Embryonic facial prominence (tissue), 1 donor: Measurements from ENCODE around the gene ZRANB3.
"Not testable (repeated sequence)": the region's sequence is repeated elsewhere in the genome, so short reads cannot be mapped to it uniquely, and the experiment has no call there.

Source experiments
- DNase-seq: peaks from one replicate; pipeline ENCODE4 v3.0.0-alpha.2; 2016; ENCODE audit errors: extremely low spot score

Gene ZRANB3

DNA sequence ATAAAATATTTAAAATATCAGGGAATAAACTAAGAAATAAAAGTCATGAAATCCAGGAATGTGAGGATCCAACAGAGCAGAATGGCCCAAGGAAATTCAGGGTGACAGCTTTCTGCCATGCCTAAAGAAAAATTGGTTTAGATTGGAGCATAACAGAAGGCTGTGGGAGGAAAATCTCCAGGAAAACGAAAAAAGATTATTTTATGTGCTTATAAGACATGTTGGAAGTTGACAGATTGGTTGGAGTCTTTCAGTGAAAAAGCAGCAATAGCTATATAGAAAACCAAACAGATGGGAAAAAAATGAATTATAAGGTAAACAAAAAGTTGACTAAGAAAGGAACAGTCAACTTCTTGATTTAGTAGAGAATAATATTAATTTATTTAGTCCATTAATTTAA is 203.9 kb downstream of the ZRANB3 start:
- DNase-seq: no peak

DNA sequence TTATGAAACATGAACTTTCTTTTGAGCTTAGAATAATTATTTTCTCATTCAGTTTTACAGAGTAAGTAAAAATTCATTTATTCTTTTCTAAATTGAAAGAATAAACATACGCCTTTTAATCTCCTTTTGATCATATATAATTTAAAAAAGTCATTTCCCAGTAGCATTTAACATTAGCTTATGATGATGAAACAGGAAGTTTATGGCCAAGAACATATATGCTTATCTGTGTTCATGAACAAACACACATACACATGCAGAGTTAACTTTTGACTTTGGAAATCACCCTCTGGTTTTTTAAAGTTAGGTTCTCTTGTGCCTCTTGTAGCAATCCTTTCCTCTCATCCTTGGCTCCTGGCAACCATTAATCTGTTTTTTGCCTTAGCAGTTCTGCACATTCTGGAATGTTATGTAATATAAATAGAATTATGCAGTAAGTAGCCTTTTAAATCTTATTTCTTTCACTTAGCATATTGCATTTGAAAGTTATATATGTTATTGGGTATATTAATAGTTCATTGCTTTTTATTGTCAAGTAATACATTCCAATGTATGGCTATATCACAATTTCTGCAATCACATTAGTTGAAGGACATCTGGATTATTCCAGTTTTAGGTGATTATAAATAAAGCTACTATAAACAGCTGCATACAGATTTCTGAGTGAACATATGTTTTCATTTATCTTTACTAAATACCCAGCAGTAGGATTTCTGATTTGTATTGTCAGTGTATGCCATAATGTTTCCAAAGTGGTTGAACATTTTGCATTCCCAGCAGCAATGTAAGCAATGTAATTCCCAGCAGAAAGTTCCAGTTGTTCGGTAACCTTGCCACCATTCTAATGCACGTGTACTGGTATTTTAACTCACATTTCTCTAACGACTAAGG is 210.3 kb downstream of the ZRANB3 start:
- DNase-seq: no peak

DNA sequence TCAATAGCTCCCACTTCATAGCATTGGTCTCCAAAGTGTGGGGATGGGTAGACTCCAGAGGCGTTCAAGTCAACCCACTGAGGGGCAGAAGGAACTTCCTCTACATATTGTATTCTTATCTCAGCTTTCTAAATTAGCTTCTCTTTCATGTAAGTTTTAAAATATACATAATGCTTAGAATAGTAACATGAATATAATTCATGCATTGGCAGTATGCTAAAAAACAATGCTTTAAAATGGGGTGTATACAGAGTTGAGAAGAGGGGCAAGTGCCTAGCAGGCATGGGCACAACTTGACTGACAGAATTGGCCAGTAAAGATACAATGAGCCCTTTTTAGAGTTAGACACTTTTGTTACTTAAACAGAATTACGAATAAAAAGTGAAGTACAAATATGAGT is 212.2 kb downstream of the ZRANB3 start:
- no peak for DNase-seq

DNA sequence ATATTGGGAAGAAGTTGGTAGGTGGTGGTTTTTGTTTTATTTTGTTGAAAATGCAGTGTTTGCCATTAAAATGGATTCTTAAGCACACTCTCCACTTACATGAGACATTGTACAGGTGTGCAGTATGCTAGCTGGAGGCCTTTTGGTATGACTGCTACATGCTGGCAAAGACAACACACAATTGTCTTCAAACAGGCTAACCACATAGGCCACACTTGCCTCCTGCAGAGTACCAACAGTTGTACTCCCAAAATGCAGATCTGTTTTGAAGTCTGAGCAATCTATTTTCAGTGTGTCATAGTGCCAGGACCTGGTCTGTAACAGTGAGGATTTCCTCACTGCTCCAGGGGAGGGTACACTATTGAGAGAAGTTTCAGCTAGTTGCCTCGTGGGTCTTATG is 213.6 kb downstream of the ZRANB3 start:
- DNase-seq: no peak

DNA sequence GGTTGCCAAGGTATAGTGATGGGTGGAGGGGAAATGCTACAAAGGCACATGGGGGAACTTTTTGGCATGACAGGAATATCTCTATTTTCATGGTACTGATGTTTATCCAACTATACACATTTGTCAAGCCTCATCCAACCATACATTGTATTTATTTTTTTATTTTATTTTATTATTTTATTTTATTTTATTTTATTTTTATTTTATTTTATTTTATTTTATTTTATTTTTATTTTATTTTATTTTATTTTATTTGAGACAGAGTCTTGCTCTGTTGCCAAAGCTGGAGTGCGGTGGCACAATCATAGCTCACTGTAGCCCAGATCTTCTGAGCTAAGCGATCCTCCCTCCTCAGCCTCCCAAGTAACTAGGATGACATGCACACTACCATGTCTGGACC is 219.1 kb downstream of the ZRANB3 start:
- DNase-seq: no peak

DNA sequence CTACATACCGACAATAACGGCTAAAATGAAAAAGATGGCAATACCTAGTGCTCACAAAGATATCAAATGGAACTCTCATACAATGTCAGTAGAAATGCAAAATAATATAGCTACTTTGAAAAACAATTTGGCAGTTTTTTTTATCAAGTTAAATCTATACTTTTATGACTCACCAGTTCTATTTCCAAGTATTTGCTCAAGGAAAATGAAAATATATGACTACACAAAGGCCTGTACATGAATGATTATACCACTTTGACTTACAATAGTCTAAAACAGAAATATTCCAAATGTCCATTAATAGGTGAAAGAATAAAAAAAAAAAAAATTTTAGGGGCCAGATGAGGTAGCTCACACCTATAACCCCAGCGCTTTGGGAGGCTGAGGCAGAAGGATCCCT is 219.8 kb downstream of the ZRANB3 start:
- no peak for DNase-seq

DNA sequence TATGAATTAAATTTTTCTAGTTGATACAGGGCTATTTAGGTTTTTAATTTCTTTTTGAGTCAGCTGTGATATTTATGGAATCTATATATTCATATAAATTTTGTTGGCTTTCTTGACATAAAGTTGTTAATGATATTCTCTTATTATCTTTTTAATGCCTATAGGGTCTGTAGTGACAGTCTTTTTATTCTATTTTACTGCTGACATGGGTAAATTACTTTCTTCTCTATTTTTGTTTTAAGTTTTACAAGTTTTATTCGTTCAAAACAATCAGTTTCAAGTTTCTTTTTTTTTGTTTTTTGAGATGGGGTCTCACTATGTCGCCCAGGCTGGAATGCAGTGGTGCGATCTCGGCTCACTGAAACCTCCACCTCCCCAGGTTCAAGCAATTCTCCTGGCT is 226.3 kb downstream of the ZRANB3 start:
- no peak for DNase-seq

DNA sequence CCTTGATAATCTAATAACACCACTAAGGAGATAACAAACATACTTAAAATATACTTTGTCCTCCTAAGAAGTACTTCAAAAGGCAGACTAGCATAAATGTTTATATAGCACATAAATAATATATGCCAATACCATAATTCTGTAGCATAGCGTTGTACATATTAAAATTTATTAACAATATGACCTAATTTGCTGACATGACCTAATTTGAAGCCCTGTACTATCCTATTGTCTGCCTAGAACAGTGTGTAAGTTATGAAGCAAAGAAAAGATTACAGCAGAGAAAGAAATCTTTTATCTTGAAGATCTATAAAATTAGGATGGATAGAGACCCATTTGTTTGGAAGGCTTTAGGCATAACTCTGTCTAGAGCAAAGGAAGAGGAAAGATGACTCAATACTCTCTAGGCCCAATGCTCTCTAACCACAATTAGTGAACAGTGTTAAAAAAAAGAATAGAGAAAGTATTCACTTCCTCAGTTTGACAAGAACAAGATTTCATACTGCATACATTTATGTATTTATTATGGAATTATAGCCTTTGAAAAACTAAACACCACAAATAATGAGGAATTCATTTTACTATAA is 231.3 kb downstream of the ZRANB3 start:
- no peak for DNase-seq

DNA sequence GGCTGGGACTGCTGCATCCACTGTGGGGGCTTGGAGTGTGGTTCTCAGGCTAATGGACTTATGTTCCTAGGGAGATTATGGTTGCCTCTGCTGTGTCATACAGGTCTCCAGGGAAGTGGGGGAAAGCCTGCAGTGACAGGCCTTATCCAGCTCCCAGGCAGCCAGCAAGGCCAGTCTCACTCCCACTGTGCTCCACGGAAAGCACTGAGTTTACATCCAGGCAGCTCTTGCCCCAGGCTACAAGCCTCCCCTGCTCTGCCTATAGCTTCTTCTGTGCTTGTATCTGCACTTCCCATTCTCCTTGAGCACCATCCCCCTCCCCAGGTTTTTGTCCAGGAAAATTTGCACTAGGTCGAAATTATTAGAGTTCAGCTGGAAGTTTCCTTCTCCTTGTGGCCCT is 231.9 kb downstream of the ZRANB3 start:
- no peak for DNase-seq

DNA sequence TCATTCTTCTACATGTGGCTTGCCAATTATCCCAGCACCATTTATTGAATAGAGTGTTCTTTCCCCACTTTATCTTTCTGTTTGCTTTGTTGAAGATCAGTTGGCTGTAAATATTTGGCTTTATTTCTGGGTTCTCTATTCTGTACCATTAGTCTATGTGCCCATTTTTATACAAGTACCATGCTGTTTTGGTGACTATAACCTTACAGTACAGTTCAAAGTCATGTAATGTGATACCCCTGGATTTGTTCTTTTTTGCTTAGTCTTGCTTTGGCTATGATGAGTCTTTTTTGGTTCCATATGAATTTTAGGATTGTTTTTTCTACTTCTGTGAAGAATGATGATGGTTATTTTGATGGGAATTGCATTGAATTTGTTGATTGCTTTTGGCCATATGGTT is 243.9 kb downstream of the ZRANB3 start:
- not testable (repeated sequence) for DNase-seq

DNA sequence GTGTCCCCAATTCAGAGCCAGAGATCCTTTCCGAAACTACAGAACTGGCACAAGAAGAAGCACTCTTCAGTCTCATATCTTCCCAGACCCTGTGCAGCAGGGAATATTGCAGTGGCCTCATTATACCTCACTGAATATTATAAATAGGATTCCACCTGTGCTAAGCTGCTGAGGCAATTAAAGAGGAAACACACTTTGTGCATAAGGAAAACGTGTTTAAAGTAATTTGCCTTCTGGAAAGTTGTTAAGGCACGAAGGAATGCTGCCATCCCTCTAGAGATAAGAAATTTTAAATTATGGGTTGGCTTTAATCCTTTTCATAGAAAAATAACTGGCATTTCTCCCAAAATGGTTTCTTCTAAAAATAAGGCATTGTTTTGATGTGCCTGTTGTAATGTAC is 245.6 kb downstream of the ZRANB3 start:
- DNase-seq: no peak

DNA sequence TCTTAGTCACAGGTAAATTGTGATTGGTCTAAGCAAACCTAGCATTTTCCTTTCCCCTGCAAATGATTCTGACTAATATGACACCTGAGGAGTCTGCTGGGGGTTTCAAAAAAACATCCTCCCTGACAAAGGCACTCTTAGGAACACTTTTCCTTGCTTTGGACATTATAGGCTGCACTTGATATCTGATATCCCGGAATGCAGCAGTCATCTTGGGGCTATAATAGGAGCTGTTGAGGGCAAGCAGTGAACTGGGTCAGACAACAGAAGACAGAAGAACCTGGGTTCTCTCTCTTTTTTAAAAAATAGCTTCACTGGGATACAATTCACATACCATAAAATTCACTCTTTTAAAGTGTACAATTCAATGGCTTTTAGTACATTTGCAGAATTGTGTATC is 249.6 kb downstream of the ZRANB3 start:
- DNase-seq: no peak

DNA sequence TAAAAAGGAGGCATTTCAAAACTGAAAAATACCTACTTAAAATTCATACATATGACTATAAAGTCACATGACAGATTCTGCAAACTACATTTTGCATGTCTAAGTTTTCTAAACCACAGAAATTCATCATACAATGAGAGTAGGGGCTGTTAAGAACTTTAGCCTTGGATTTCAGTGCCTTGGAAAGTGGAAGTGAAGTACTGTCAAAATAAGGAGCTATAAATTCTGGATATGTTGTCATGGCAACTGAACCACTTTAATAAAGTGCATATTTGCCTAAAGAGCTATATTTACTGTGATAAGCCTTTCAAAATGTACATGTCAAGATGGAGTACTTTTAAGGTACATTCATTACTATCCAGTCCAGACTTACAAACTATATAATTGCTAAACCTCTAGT is 251.8 kb downstream of the ZRANB3 start:
- no peak for DNase-seq

DNA sequence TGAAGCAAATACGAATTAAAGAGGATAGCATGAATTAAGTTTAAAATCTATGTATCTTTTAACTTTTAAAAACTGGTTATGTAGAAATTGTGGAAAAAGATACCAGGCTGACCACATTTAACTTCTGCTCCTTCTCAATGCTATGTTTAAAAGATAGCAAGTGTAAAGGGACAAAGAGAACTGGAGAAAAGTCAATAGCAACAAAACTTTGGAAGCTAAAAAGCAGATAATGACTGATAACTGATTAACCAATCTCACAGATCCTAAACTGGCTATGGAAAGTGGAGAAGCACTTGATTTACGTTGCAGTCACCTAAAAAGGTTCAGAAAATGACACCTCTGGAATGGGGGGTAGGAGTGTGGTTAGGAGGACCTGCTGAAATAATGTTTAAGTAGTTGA is 254.5 kb downstream of the ZRANB3 start:
- DNase-seq: no peak

DNA sequence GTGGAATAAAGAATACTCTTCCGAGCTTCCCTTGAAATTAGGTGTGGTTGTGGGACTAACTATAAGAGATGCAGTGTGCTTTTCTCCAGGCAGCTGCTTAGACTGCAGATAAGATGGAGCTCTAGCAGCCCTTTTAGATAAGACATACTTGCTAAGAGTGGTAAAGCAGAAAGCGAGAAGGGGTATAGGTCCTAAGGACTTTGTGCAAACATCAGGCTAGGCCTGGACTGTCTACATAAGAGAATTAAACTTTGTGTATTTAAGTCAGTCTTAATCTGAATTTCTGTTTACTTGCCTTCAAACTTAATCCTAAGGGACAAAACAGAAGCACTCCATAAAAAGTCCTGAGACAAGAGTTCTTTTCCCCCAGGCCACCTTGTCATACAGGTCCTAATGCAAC is 260.0 kb downstream of the ZRANB3 start:
- no peak for DNase-seq

DNA sequence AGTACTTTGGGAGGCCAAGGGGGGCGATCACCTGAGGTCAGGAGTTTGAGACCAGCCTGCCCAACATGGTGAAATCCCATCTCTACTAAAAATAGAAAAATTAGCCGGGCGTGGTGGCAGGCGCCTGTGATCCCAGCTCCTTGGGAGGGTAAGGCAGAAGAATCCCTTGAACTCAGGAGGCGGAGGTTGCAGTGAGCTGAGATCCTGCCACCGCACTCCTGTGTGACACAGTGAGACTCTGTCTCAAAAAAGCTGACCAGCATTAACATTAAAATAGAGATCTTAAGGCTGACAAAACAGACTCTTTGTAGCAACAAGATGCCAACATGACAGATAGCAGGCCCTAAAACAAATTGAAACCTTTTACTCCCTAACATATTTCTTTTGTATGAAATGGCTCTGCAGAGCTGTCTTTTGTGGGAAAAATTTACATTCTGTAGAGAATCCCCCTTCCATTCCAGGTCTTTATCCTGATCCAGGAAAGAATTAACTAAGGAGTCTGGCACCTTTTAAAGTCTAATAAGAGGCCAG is 265.0 kb downstream of the ZRANB3 start:
- DNase-seq: no peak

DNA sequence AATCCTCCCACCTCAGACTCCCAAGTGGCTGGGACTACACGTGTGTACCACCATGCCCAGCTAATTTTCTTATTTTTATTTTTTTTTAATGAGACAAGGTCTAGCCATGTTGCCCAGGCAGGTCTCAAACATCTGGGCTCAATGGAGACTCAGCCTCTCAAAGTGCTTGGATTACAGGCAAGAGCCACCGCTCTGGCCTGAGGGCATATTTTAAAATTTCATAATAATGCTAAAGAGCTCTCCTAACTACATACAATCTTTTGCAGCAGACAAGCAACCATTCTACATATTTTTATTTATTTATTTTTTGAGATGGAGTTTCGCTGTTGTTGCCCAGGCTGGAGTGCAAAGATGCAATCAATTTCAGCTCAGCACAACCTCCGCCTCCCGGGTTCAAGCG is 271.9 kb downstream of the ZRANB3 start:
- no peak for DNase-seq

DNA sequence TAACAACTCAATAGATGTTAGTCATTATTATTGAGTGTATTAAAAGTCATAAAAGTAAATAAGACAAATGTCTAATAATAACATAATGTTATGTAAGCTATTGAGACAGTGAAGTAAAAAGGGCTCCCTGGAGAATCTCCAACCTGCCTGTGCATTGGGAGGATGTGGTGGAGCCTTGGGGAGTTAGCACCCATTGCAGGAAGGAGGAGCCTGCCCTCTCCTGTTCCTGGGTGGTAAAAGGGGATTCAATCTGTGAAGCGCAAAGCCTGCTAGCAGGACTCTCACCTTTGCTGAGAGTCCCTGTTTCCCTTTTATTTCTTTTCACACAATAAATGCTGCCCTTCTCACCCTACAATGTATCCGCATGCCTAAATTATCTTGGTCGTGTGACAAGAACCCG is 272.8 kb downstream of the ZRANB3 start:
- DNase-seq: no peak

DNA sequence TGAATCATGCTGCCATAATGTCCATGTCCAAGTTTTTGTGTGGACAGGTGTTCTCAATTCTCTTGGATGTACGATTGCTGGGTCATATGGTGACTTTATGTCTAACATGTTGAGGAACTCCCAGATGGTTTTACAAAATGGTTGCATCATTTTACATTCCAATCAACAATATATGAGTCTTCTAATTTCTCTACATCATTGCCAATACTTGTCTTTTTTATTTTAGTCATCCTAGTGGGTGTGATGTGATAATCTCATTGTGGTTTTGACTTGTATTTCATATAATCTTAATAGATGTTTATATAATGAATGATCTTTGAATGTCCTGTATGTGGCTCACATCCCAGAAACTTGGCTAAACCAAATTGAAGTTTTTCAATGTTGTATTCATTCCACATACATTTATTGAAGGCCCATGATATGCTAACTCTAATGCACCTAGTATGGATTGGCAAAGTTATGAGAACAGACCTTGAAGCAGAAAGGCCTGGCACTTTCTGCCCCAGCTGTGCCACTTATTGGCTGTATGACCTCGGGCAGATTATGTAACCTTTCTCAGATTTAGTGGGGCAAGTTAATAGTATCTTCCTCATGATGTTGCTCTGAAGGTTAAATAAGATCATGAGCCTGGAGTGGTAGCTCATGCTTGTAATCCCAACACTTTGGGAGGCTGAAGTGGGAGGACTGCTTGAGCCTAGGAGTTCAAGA is 273.5 kb downstream of the ZRANB3 start:
- DNase-seq: no peak

DNA sequence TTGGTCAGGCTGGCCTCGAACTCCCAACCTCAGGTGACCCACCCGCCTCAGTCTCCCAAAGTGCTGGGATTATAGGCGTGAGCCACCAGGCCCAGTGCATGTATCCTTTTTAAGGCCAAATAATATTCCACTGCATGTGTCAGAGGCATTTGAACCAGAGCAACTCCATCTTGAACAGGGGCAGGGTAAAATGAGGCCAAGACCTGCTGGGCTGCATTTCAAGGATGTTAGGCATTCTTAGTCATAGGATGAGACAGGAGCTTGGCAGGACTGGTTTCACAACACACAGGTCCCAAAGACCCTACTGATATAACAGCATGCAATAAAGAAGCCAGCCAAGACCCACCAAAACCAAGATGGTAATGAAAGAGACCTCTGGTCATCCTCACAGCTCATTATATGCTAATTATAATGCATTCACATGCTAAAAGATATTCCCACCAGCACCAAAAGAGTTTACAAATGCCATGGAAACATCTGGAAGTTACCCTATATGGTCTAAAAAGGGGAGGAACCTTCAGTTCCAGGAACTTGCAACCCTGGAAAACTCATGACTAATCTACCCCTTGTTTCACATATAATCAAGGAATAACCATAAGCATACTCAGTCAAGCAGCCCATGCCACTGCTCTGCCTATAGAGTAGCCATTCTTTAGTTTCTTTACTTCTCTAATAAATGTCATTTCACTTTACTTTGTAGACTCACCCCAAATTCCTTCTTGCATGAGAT is 274.3 kb downstream of the ZRANB3 start:
- DNase-seq: no peak

DNA sequence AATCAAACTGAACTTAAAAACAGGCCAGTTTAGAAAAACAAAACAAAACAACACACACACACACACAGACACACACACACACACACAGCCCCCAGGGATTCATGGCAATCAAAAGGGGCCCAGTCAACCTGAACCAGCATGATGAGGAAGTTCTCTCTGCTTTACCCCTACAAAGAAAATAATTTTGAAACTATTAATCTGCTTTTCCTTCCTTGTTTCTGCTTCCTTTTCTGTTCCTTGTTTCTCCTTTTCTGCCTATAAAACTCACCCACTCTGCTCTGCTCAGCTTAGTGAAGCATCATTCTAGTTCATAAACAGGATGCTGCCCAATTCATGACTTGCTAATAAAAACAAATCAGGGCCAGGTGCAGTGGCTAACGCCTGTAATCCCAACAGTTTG is 275.8 kb downstream of the ZRANB3 start:
- no peak for DNase-seq
